ENCODE data around the gene ODAD3.
"Not testable (repeated sequence)": the region's sequence is repeated elsewhere in the genome, so short reads cannot be mapped to it uniquely, and the experiment has no call there.

The ODAD3 gene

GRCh38 chr19:11435057-11435832, at the start of gene ODAD3, which contains the start of gene PRKCSH:
ODAD3 (minus strand) TSS chr19:11435121; CDS start chr19:11435016, 105 bp downstream.
PRKCSH (plus strand) TSS chr19:11435635; CDS start chr19:11436118, 483 bp downstream.
- peak; percentile 100 for DNase-seq (ENCODE audit: low read depth)

GRCh38 chr19:11483366-11484111, 48.6 kb upstream of the ODAD3 start:
- DNase-seq (ENCODE audit: low read depth) = no peak

- DNase-seq (ENCODE audit: low read depth) = peak; percentile 65
These were observed 47.6 kb upstream of the ODAD3 start for GRCh38 chr19:11482384-11483050.

GRCh38 chr19:11481534-11482383, 46.8 kb upstream of the ODAD3 start:
- peak; percentile 90 for DNase-seq (ENCODE audit: low read depth)

GRCh38 chr19:11480715-11481533, 46.0 kb upstream of the ODAD3 start, which contains the start of gene ELAVL3:
ELAVL3 (minus strand) TSS chr19:11481046; CDS start chr19:11480608, 438 bp downstream.
- DNase-seq (ENCODE audit: low read depth) = no peak

- no peak for DNase-seq (ENCODE audit: low read depth)
These were observed 45.2 kb upstream of the ODAD3 start for GRCh38 chr19:11479898-11480714.

- no peak for DNase-seq (ENCODE audit: low read depth)
These were observed 44.4 kb upstream of the ODAD3 start for GRCh38 chr19:11479090-11479897.

- no peak for DNase-seq (ENCODE audit: low read depth)
These were observed 43.5 kb upstream of the ODAD3 start for GRCh38 chr19:11478167-11479089.

- DNase-seq (ENCODE audit: low read depth) = no peak
These were observed 40.9 kb upstream of the ODAD3 start for GRCh38 chr19:11475861-11476260.

- DNase-seq (ENCODE audit: low read depth) = not testable (repeated sequence)
These were observed 40.4 kb upstream of the ODAD3 start for GRCh38 chr19:11475343-11475742.

GRCh38 chr19:11473725-11474124, 38.8 kb upstream of the ODAD3 start:
- DNase-seq (ENCODE audit: low read depth) = no peak

GRCh38 chr19:11468266-11468845, 33.4 kb upstream of the ODAD3 start:
- DNase-seq (ENCODE audit: low read depth) = not testable (repeated sequence)

GRCh38 chr19:11465600-11465999, 30.7 kb upstream of the ODAD3 start:
- no peak for DNase-seq (ENCODE audit: low read depth)

GRCh38 chr19:11464333-11465265, 29.7 kb upstream of the ODAD3 start:
- no peak for DNase-seq (ENCODE audit: low read depth)

- DNase-seq (ENCODE audit: low read depth) = no peak
These were observed 28.5 kb upstream of the ODAD3 start for GRCh38 chr19:11463391-11463790.

- DNase-seq (ENCODE audit: low read depth) = no peak
These were observed 26.5 kb upstream of the ODAD3 start for GRCh38 chr19:11461453-11461852.

Data from amniotic epithelial cell (primary cell).